T-helper 17 cell (primary cell): ENCODE data around the gene FARSA. TPM values are rescaled to one million over a fixed set of nuclear protein-coding genes. Genes with fewer than 3 reads are reported as not detected.
"Not testable (repeated sequence)": the region's sequence is repeated elsewhere in the genome, so short reads cannot be mapped to it uniquely, and the experiment has no call there.

Experiments
- ATAC-seq: fragments of 150-1000 bp; cut with Tn5 transposase; 2 replicates; pipeline ENCODE4 v1.10.0; 2021; ENCODE audit warnings: mild to moderate bottlenecking, moderate library complexity
- DNase-seq, 3 donors: peaks; one replicate each; pipeline versions ENCODE4 v3.0.0 to v3.0.0-alpha.2; 2020 to 2021
- H3K9me3 ChIP-seq: one replicate; pipeline ENCODE4 v1.7.0; 2013; ENCODE audit warnings: low read length, mild to moderate bottlenecking; ENCODE audit not compliant: control insufficient read depth, poor library complexity, severe bottlenecking
- H3K27ac Mint-ChIP-seq: one replicate; pipeline ENCODE4 v1.8.0; 2022; ENCODE audit warnings: mild to moderate bottlenecking, moderate library complexity, mixed read lengths
- H3K27me3 Mint-ChIP-seq: one replicate; pipeline ENCODE4 v1.8.0; 2022; ENCODE audit warnings: mixed read lengths
- H3K36me3 Mint-ChIP-seq: one replicate; pipeline ENCODE4 v1.8.0; 2022; ENCODE audit warnings: low read depth, mixed read lengths
- H3K4me1 Mint-ChIP-seq: one replicate; pipeline ENCODE4 v1.8.0; 2022; ENCODE audit warnings: mild to moderate bottlenecking, mixed read lengths
- H3K4me3 Mint-ChIP-seq: one replicate; pipeline ENCODE4 v1.8.0; 2022; ENCODE audit warnings: mild to moderate bottlenecking, moderate library complexity, mixed read lengths
- total RNA-seq, 4 donors: library from RNA in 2 of 4; stranded (reverse) in 2 of 4; gene quantifications; one replicate each; pipeline ENCODE4 v1.2.3 and lab custom pipeline; 2022 to 2026

FARSA gene
- total RNA-seq (10 to 100 TPM; 23.2 to 28.3 TPM), total RNA-seq (lab: John Stamatoyannopoulos, UW) (23.2 to 60.6 reads per million in 2 donors)

GRCh38 chr19:12933287-12934072, at the start of gene FARSA:
Gene FARSA, minus strand, starts transcription at chr19:12933711. Its CDS starts 15 bp downstream, at chr19:12933696.
- H3K9me3 ChIP-seq: no peaks in the 10 kb centered on the region
- no peaks in the 10 kb centered on the region for H3K27me3 Mint-ChIP-seq
- peak within 1 kb of the TSS; percentile 95 for H3K27ac Mint-ChIP-seq
- ATAC-seq (peak; percentile 64), DNase-seq (peak; percentile 75 to 83 (median 78))
- no peaks in the 10 kb centered on the region for H3K36me3 Mint-ChIP-seq
- peaks cover 32% of the 10 kb centered on the region for H3K4me1 Mint-ChIP-seq
- H3K4me3 Mint-ChIP-seq: peak within 1 kb of the TSS; percentile 98

- DNase-seq (no peak), ATAC-seq (no peak)
- peaks cover 10% of the 10 kb centered on the region for H3K4me1 Mint-ChIP-seq
- H3K36me3 Mint-ChIP-seq: no peaks in the 10 kb centered on the region
- H3K4me3 Mint-ChIP-seq: no peak overlapping the region
- H3K27me3 Mint-ChIP-seq: peaks cover 11% of the 10 kb centered on the region
- H3K27ac Mint-ChIP-seq: no peak overlapping the region
- no peaks in the 10 kb centered on the region for H3K9me3 ChIP-seq
These were observed 49.6 kb upstream of the FARSA start for GRCh38 chr19:12983091-12983490.

- peaks cover 15% of the 10 kb centered on the region for H3K27me3 Mint-ChIP-seq
- no peak overlapping the region for H3K4me3 Mint-ChIP-seq
- H3K4me1 Mint-ChIP-seq: peaks cover 15% of the 10 kb centered on the region
- ATAC-seq: no peak
- peaks cover 2% of the 10 kb centered on the region for H3K36me3 Mint-ChIP-seq
- no peak for DNase-seq
- no peak overlapping the region for H3K27ac Mint-ChIP-seq
- no peaks in the 10 kb centered on the region for H3K9me3 ChIP-seq
These were observed 49.1 kb upstream of the FARSA start for GRCh38 chr19:12982648-12983047.

GRCh38 chr19:12979974-12980373, 46.5 kb upstream of the FARSA start:
- peaks cover 16% of the 10 kb centered on the region for H3K27me3 Mint-ChIP-seq
- ATAC-seq (no peak), DNase-seq (no peak)
- no peaks in the 10 kb centered on the region for H3K9me3 ChIP-seq
- peaks cover 7% of the 10 kb centered on the region for H3K4me1 Mint-ChIP-seq
- no peak overlapping the region for H3K27ac Mint-ChIP-seq
- H3K4me3 Mint-ChIP-seq: no peak overlapping the region
- peaks cover 2% of the 10 kb centered on the region for H3K36me3 Mint-ChIP-seq

- not testable (repeated sequence) for H3K36me3 Mint-ChIP-seq, H3K27ac Mint-ChIP-seq
These were observed 42.6 kb upstream of the FARSA start for GRCh38 chr19:12976109-12976508.

GRCh38 chr19:12975221-12975741, 41.8 kb upstream of the FARSA start:
- Mint-ChIP-seq H3K4me1 (peaks cover 6% of the 10 kb centered on the region), H3K27ac (no peak overlapping the region), H3K27me3 (peaks cover 16% of the 10 kb centered on the region), H3K4me3 (no peak overlapping the region), H3K36me3 (peaks cover 2% of the 10 kb centered on the region)
- no peak for ATAC-seq
- no peaks in the 10 kb centered on the region for H3K9me3 ChIP-seq
- no peak for DNase-seq

More at GRCh38 chr19:12976109-12976508, 42.6 kb upstream of the FARSA start:
- H3K9me3 ChIP-seq, ATAC-seq, DNase-seq, H3K4me1 Mint-ChIP-seq, H3K4me3 Mint-ChIP-seq: not testable (repeated sequence)
- H3K27me3 Mint-ChIP-seq: peaks cover 16% of the 10 kb centered on the region

GRCh38 chr19:12974301-12975220, 41.0 kb upstream of the FARSA start:
- no peaks in the 10 kb centered on the region for H3K9me3 ChIP-seq
- Mint-ChIP-seq H3K27ac (no peak overlapping the region), H3K36me3 (peaks cover 2% of the 10 kb centered on the region), H3K27me3 (peaks cover 16% of the 10 kb centered on the region), H3K4me3 (no peak overlapping the region), H3K4me1 (peaks cover 6% of the 10 kb centered on the region)
- ATAC-seq: no peak
- no peak for DNase-seq

- DNase-seq (no peak), ATAC-seq (no peak)
- Mint-ChIP-seq H3K27ac (no peak overlapping the region), H3K4me1 (peaks cover 6% of the 10 kb centered on the region), H3K36me3 (peaks cover 2% of the 10 kb centered on the region), H3K27me3 (peaks cover 15% of the 10 kb centered on the region), H3K4me3 (no peak overlapping the region)
- no peaks in the 10 kb centered on the region for H3K9me3 ChIP-seq
These were observed 39.7 kb upstream of the FARSA start for GRCh38 chr19:12973236-12973635.

- ATAC-seq: no peak
- Mint-ChIP-seq H3K4me3 (no peak overlapping the region), H3K4me1 (no peaks in the 10 kb centered on the region), H3K27ac (no peak overlapping the region), H3K36me3 (no peaks in the 10 kb centered on the region), H3K27me3 (no peaks in the 10 kb centered on the region)
- H3K9me3 ChIP-seq: no peaks in the 10 kb centered on the region
- DNase-seq: no peak
These were observed 36.7 kb upstream of the FARSA start for GRCh38 chr19:12970070-12970820.

GRCh38 chr19:12969292-12969988, 35.9 kb upstream of the FARSA start, which contains the start of gene DAND5:
Gene DAND5, plus strand, starts transcription at chr19:12969576. Its CDS starts 85 bp downstream, at chr19:12969661.
- no peak within 1 kb of the TSS for H3K4me3 Mint-ChIP-seq
- ATAC-seq (no peak), DNase-seq (no peak)
- H3K27me3 Mint-ChIP-seq: no peaks in the 10 kb centered on the region
- peaks cover 4% of the 10 kb centered on the region for H3K4me1 Mint-ChIP-seq
- H3K27ac Mint-ChIP-seq: no peak within 1 kb of the TSS
- no peaks in the 10 kb centered on the region for H3K9me3 ChIP-seq
- no peaks in the 10 kb centered on the region for H3K36me3 Mint-ChIP-seq

- H3K4me3 Mint-ChIP-seq: no peak overlapping the region
- no peaks in the 10 kb centered on the region for H3K27me3 Mint-ChIP-seq
- no peak for ATAC-seq
These were observed 34.4 kb upstream of the FARSA start for GRCh38 chr19:12967907-12968306.

GRCh38 chr19:12965812-12966135, 32.3 kb upstream of the FARSA start:
- no peaks in the 10 kb centered on the region for H3K27me3 Mint-ChIP-seq
- H3K4me3 Mint-ChIP-seq: peak overlapping the region; percentile 97
- H3K36me3 Mint-ChIP-seq: peaks cover 4% of the 10 kb centered on the region
- DNase-seq (no peak), ATAC-seq (no peak)
- no peaks in the 10 kb centered on the region for H3K9me3 ChIP-seq
- peaks cover 6% of the 10 kb centered on the region for H3K4me1 Mint-ChIP-seq
- no peak overlapping the region for H3K27ac Mint-ChIP-seq

More at GRCh38 chr19:12967907-12968306, 34.4 kb upstream of the FARSA start:
- H3K9me3 ChIP-seq: no peaks in the 10 kb centered on the region
- H3K4me1 Mint-ChIP-seq: peaks cover 4% of the 10 kb centered on the region
- no peak overlapping the region for H3K27ac Mint-ChIP-seq
- H3K36me3 Mint-ChIP-seq: peaks cover 2% of the 10 kb centered on the region
- DNase-seq: no peak
